ENCODE measurements around the gene RASSF3.
"Not testable (repeated sequence)": the region's sequence is repeated elsewhere in the genome, so short reads cannot be mapped to it uniquely, and the experiment has no call there.

RASSF3 gene

DNA sequence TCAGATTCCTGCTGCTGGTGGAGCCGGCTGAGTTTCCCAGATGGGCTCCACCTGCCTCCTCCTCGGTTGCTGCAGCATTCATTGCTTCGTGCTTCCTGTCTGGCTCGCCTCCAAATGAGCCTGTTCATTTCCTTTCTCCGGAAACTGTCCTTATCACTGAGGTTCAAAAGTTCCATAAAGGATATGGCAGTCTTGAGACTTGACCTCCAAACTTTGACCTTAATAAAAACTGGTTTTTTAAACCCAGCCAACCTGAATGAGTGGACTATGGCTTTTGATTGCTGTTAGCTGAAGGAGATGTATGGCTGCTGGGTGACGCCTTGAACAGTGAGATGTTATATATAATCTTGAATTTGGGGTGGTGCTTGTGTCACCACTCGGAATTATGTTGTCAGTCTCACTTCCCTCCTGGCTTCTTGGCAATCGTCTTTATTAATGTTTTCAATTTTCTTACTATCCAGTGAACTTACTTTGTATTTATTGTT is 62.7 kb downstream of the RASSF3 start:
- FAIRE-seq = no peak

DNA sequence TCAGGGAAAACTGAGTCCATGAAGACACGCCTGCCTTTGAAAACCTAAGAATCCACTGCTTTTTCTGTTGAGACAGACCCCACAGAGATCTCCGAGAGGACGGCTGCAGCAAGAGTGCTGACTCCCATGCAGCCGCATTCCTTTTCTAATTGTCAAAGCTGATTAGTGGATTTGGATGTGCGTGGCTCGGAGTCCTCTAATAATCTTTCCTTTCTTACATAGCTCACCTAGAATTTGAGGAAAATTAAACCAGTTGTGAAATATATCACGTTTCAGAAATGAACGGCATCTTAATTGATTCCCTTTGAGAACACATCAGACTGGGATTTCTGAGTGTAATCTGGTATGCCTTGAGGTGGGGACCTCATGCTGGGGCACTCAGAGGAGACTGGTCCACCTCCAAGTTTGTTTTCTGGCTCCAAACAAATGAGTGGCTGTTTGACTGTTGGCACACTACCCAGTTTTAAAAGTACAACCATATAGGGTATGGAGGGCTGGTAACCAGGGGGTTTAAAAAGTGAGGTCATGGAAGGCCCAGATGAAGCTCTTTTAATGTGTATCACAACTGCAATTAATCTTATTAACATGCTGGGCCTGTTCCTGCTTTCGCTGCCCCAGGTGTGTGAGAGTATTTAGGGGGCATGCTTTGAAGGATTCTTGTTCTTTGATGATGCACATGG is 63.3 kb downstream of the RASSF3 start:
- FAIRE-seq = no peak

DNA sequence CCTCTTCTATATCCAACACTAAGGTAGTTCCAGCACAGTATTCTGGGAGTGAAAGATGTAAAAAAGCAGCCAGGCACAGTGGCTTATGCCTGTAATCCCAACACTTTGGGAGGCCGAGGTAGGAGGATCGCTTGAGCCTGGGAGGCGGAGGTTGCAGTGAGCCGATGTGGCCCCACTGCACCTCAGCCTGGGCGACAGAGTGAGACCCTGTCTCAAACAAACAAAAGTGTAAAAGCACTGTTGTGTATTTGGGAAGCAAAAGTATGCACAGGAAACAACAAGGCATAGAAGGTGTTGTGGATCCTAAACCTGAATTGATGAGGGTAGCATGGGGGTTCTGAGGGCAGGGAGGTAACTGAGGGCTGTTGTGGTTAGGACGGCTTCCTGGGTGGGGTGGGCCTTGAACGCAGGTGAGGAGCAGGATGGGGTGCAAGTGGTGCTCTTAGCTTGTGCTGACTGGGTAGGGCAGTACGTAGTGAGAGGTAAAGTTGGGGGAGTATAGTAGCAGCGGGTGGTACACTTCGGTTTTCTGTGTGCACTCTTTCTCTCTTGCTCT is 64.2 kb downstream of the RASSF3 start:
- no peak for FAIRE-seq

DNA sequence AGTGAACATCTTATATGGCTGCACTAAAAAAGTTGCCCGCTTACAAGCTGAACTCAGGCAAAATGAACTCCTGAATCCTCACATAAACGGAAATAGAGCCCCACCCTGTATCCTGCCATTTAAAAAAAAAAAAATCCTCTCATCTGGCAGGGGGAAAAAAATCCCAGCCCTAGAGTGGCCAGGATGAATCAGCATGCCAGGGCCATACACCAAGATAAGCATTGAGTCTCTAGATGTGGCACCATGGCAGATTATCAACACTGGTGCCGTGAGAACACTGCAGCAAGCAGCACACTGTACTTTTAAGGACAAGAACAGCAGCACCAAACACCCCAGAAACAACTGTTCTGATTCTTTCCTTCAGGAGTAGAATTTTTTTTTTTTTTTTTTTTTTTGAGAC is 65.5 kb downstream of the RASSF3 start:
- no peak for FAIRE-seq

DNA sequence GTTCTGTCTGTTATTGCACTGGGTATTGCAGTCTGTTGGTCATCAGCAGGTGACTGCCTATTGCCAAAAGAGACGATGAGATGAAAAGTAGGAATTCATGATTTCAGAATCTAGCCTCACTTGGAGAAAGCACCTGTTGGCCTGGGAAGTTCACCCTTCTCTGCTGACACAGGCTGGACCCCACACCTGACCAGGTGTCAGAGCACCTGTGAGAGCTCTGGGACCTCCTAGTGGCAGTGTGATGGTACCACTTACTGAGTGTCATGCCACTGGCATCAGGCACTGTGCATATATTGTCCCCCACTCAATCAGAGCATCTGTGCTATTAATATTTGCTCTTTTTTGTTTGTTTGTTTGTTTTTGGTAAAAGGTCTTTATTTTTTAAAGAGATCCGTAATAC is 68.0 kb downstream of the RASSF3 start:
- FAIRE-seq = no peak

DNA sequence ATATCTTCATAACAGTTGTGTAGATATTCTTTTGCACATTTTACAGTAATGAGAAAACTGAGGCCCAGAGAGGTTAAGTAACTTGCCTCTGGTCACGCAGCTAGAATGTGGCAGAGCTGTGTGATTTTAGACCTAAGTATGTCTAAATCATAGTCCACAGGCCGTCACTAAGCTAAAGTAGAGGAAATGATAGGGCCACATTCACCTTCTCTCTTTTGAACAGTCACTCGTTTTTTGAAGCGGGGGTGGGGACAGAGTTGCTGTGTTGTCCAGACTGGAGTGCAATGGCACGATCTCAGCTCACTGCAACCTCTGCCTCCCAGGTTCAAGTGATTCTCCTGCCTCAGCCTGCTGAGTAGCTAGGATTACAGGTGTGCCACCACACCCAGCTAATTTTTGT is 68.5 kb downstream of the RASSF3 start:
- FAIRE-seq = no peak

DNA sequence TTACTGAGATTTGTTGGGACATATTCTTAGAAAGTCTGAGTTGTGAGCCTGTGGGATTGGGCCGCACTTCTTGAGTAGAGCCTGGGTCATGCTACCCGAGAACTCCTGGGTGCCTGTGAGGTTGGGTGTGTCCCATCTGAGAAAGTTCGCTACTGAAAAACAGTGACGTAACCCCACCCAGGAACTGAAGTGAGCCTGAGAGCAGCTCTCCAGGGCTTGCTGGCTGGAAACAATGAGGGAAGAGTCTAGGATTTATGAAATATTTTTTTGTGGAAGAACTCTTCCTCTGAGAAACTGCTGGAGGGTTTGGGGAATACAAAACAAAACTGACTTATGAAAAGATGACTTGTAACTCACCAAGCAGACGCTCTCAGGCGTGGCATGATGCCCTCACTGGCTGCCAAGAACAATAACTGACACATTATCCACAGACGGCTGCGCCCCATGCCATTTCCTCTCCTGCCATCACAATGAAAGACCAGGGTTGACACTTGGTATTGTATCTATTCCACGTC is 69.2 kb downstream of the RASSF3 start:
- FAIRE-seq = no peak

DNA sequence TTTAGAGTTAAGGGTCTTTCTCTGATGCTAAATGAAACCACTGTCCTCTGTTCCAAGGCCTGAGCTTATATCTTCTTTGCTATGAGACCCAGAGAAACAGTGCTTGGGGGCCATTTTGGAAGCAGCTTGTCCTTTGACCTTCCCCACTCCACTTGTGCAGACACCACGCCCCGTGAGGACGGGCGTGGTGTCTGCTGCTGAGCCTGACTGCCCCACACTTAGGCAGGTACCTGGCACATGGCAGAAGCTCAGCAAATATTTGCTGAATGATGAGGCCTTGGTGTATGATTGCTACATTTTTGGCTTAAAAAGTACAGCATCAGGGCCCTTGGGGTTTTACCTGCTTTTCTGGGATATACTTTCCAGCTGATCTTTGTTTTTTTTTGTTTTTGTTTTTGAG is 69.9 kb downstream of the RASSF3 start:
- FAIRE-seq = no peak

DNA sequence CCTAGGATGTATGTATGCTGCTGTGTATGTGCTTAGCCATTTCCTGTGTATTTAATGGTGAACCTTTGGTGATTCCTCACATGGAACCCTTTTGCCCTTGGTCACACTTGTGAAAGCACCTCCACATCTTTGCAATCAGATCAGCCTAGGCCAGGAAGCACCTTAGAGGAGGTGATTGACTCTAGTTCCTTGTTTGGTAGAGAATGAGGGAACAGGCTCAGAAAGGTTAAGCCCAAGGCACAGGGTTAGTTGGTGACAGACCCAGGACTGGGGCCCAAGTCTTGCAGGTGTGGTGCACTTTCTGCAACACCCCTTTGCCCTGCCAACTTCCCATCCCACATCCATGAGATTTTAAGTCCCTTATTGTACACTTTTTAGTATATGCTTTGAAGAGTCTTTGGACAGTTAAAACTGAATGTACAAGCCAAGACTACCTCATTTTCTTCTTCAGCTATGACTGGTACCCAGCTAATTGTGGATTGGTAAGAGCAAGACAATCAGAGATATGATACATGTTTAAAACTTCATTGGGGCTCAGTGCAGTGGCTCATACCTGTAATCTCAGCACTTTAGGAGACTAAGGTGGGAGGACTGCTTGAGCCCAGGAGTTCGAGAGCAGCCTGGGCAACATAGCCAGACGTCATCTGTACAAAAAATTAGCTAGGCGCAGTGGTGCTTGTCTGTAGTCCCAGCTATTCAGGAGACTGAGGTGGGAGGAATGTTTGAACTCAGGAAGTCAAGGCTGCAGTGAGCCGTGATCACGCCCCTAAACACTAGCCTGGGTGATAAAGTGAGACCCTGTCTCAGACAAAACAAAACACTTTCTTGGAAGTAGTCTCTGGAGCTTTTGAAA is 71.1 kb downstream of the RASSF3 start:
- FAIRE-seq = no peak

DNA sequence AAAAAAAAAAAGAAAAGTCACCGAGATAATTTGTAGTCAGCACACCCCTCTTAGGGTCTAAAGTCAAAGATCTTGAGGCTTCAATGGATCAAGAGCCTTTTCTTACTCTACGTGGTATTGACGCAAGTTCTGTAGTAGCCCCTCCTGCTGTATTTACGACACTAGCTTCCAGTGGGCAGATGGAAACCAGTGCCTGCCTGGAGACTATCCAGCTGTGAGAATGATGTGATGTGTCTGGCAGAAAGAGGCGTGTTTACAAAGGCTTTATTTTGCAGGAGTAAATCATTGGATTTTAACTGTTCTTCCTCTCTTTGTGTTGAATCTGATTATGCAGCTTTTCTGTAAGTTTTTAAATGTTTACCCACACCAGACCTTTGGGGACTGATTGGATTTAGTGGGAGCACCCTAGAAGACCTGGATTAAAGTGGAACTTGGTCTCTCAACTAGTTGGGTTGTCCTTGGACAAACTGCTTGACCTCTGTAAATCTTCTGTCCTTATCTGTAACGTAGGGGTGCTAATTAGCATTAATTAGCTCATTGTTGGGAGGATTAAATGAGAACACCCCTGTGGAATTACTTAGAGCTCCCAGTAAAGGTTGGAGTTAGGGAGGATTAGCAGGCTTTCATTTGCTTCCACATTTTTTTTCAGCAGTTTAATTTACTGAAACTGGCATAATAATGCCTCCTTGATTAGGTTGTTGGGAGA is 72.4 kb downstream of the RASSF3 start:
- FAIRE-seq = no peak

DNA sequence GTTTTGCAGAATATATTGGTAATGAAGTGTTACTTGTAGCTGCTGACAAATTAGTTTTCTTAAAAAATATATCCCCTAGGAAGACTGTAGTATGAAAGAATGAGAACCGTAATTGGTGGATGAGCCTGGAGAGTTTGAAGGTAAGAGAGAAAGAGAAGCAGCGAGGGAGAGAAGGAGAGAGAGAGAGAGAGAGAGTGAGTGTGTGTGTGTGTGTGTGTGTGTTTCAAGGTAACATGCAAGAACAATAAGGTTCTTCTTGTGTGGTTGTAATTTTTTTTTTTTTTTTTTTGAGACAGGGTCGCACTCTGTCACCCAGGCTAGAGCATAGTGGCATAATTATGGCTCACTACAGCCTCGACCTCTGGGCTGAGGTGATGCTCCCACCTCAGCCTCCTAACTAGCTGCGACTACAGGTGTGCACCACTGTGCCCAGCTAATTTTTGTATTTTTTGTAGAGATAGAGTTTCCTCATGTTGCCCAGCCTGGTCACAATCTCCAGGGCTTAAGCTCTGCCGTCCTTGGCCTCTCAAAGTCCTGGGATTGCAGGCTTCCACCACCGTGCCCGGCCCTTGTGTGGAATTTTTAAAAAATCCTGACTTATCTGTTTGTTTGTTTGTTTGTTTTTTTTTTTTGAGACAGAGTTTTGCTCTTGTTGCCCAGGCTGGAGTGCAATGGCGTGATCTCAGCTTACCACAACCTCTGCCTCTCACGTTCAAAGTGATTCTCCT is 73.7 kb downstream of the RASSF3 start:
- no peak for FAIRE-seq

DNA sequence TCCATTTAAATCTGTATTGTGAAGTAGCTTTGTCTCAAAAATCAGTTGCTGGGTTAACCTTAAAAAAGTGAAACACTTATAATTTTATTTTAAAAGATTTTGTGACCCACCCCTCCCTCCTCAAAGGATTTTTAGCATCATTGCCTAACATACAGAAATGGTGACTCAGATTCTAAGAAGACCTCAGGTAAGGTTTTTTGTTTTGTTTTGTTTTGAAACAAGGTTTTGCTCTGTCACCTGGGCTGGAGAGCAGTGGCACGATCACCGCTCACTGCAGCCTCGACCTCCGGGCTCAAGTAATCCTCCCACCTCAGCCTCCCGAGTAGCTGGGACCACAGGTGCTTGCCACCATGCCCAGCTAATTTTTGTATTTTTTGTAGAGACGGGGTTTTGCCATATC is 74.8 kb downstream of the RASSF3 start:
- no peak for FAIRE-seq

DNA sequence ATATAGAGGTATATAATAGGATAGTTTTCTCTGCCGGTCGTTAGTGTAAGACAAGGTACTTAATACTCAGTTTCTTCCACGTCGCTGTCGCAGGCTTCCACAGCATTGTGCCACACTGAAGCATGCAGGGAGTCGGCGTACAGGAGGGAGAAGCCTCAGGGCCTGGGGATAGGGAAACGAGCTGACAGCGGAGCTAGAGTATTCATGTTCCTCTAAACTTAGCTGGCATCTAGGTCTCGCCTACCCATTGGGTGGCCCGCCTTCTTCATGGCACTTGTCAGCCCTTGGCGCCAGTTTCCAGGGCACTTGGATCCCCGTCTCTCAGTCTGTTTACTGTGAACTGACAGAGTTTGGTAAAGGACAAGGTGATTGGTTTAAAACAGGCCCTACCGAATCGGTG is 75.3 kb downstream of the RASSF3 start:
- no peak for FAIRE-seq

DNA sequence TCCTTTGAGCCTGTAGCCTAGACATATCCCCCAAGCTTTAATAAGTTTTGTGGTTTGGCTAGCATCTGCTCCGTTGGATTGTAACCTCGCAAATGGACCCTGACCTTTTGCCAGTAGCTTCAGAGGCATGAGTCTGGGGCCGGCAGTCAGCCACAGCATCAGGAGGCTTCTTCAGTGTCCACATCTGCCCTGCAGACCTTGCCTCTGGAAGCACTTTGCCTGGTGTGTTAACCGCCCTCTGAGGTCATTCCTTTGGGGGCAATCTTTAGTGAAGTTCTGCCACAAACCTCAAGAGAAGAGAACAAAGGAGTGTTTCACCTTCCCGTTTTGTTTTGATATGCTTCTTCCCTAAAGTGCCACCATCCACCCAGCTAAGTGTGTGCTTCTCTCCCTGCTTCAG is 77.5 kb downstream of the RASSF3 start:
- no peak for FAIRE-seq

DNA sequence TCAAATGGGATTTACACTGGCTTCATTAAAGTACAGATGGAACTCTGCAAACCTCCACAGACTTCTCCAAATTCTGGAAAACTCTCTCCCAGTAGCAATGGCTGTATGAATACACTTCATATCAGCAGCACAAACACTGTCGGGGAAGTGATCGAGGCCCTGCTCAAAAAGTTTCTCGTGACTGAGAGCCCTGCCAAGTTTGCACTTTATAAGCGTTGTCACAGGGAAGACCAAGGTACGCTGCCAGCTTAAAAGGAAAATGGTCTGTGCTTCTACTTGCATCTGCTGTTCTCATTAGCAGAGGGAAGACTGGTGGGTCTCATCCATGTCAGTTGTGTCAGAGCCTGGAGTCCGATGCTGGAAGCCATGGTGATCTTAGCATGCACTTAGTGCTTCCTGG is 77.9 kb downstream of the RASSF3 start:
- FAIRE-seq = no peak

DNA sequence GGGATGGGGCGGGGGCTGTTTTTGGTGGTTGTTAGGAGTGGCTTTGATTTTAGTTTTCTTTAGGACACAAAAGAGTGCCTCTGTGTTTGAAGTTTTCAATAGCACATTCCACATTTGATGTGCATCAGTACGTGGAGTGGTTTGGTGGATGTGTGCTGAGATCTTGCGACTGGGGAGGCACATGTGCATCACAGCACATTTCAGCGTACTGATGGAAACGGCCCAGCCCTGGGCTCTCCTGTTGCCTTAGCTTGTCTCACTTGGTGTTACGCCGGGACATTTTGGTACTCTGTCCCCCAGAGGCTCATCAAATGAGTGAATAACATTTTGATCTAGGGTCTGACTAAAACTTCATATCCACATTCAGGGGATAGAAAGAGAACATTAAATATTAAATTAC is 78.4 kb downstream of the RASSF3 start:
- no peak for FAIRE-seq

DNA sequence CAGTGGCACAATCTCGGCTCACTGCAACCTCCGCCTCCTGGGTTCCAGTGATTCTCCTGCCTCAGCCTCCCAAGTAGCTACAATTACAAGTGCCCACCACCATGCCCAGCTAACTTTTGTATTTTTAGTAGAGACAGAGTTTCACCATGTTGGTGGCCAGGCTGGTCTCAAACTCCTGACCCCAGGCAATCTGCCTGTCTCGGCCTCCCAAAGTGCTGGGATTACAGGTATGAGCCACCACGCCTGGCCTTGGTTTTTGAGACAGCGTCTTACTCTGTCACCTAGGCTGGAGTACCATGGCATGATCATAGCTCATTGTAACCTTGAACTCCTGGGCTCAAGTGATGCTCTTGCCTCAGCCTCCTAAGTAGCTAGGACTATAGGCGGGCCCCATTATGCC is 79.9 kb downstream of the RASSF3 start:
- FAIRE-seq = not testable (repeated sequence)

DNA sequence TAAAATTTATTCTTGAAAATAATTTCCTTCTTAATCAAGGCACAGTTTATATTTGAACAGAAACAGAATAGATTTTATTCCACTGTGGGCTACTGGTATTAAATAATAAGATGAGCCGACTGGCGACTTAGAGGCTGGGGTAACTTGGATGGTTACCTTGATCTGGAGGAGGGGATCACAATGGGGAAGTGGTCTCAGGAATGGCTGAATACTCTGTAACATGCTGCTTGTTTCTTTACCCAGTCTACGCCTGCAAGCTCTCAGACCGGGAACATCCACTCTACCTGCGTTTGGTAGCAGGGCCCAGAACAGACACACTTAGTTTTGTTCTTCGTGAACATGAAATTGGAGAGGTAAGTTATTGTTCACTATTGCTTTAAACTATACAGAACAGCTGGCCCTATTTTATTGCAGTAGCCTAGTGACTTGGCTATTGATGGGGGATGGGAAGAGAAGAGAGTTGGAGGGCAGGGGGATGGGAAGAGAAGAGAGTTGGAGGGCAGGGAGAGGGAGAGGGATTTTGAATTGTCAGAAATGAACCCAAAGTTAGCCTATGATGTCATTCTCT is 81.0 kb downstream of the RASSF3 start:
- no peak for FAIRE-seq

DNA sequence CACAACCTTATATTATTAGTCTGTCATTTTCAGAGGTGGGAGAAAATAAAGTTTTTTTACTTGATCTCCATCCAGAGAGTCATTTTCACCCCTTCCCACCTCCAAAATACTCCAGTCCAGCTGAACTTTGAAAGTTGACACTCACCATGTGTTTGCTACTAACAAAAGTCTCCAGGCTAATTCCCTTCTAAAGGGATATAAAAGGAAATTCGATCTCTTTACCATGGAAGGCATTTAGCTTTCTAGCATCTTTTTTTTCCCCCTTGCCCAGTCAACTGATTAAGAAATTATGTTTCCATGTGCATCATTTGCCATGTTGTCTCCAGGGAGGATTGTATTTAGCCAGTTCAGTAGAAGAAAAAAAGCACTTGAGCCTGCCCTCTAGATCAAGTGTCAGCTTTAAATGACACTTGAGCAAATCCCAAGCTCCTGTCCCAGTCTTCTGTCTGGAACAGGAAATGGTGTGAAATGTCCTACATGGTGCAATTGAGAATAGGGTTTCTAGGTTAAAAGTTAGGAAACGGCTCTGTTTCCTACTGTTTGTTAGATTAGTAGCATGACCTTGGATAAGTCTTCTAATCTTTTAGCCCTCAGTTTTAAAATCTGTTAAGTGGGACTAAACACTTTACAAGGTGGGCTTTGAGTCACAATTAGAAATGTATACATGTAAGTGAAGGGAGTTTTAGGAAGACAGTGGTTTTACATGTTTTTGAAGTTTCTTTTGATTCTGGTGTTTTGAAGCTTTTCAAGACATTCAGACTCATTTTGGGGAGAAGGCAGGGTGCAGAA is 81.7 kb downstream of the RASSF3 start:
- no peak for FAIRE-seq

DNA sequence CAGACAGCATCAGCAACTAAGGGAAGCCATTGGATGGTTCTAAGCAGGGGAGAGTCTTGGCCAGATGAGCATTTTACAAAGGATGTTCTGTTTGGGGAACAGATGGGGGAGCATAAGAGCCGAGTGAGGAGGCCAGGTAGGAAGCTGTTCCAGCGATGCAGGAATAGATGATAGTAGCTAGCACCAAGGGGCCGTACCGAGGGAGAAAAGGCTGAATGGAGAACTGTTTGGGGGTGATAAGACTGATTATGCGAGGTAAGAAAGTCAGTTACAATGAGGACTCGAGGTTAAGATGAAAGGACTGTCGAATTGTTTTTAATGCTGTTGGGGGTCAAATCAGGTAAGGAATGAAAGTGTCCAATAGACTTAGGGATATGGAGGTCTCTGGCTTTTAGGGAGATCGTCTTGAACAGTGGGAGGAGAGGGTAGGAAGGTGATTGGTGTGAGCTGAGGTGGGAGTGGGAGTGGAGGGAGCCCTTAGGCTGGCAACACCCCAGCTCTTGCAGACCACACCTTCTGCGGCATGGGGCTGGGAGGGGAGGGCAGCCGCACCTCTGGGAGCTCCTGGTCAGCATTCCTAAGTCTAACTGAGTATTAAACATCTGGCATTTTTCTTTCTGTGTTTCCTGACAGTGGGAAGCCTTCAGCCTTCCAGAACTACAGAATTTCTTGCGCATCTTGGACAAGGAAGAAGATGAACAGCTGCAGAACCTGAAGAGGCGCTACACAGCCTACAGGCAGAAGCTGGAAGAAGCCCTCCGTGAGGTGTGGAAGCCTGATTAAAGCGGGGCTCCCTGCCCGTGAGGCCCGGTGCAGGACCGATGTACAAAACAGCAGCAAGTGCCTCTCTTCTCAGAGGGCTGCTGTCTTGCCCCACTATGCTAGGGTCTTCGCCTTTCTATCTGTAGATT is 84.1 kb downstream of the RASSF3 start:
- FAIRE-seq = no peak
